GM19455 (cell line): ENCODE results near the gene MOGAT3.
"Not testable (repeated sequence)": the region's sequence is repeated elsewhere in the genome, so short reads cannot be mapped to it uniquely, and the experiment has no call there.

ENCODE experiments used
- ATAC-seq: cut with Tn5 transposase; IDR thresholded peaks from one replicate; pipeline ENCODE4 v1.9.1; 2021; ENCODE audit not compliant: unreplicated experiment

Gene MOGAT3

GRCh38 chr7:101205901-101206664 lies 5.2 kb upstream of the MOGAT3 start:
- ATAC-seq: no peak

GRCh38 chr7:101203740-101204738 lies 3.2 kb upstream of the MOGAT3 start:
- not testable (repeated sequence) for ATAC-seq

- ATAC-seq: no peak
These were observed 1.7 kb upstream of the MOGAT3 start for GRCh38 chr7:101202603-101202918.

- no peak for ATAC-seq
These were observed 1.1 kb upstream of the MOGAT3 start for GRCh38 chr7:101201695-101202602.

GRCh38 chr7:101200504-101200861 lies 353 bp downstream of the MOGAT3 start:
- no peak for ATAC-seq

- ATAC-seq: not testable (repeated sequence)
These were observed 1.3 kb downstream of the MOGAT3 start for GRCh38 chr7:101199522-101199921.

DNA sequence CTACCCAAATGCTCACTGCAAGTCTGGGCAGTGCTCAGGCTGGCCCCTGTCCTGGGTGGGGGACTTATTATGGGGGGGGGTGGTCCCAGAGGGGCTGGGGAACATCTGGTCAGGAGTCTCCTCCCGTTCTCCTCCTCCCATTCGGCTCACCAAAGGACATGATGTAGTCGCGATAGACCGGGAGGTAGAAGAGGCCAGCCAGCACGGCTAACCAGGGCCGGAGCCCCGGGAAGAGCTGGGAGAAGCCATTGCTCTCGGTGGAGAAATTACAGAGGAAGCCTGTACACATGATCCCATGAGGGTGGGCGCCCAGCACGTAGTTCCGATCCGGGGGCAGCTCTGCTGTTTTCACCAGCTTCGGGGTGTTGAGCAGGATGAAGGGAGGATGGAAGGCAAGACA lies 2.4 kb downstream of the MOGAT3 start:
- no peak for ATAC-seq

GRCh38 chr7:101197991-101198390 lies 2.8 kb downstream of the MOGAT3 start:
- no peak for ATAC-seq

DNA sequence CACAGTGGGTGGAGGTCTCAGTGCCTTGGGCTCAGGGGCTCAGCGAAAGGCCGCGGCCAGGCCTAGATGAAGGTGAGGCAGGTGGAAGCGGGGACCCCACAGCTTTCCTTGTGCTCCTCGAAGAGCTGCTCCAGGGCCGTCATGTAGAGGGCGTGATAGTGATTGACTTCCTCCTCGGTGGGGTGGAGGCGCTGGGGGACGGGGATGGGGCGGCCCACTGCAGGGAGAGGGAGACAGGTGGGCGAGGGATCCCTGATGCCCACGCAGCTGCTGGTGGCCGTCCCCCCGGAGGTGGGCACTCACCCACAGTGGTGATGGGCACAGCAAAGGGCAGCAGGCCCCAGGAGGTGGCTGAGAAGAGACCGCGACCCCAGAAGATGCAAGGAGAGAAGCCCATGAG lies 5.0 kb downstream of the MOGAT3 start:
- no peak for ATAC-seq

DNA sequence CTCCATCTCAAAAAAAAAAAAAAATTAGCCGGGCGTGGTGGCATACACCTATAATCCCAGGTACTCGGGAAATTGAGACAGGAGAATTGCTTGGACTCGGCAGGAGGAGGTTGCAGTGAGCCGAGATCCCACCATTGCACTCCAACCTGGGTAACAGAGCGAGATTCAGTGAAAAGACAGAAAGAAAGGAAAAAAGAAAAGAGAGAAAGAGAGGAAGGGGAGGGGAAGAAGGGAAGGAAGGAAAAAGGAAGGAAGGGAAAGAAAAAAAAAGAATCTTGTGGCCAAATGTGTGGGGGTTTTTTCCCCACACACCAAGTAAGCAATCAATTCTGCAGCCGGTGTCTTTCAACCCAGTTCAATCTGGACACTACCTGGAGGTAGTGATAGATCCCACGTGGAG lies 11.7 kb downstream of the MOGAT3 start:
- ATAC-seq: no peak

DNA sequence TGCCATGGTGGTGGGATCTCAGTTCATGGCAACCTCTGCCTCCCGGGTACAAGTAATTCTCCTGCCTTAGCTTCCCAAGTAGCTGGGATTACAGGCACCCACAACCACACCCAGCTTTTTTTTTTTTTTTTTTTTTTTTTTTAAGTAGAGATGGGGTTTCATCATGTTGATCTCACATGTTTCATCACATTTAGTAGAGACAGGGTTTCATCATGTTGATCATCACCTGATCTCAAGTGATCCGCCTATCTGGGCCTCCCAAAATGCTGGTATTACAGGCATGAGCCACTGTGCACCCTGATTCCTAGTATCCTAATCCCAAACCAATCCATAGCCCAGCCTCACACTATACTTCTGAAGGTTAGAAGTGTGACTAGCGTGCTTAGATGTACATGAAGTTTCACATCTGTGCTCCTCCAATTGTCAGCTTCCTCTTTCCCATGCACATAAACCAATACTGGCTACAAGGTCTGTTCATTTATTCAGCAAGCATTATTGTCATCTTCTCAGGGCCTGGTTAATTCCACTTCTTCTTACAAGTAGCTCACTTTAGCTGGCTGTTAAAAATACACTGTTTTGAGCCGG lies 13.9 kb downstream of the MOGAT3 start:
- ATAC-seq: no peak

DNA sequence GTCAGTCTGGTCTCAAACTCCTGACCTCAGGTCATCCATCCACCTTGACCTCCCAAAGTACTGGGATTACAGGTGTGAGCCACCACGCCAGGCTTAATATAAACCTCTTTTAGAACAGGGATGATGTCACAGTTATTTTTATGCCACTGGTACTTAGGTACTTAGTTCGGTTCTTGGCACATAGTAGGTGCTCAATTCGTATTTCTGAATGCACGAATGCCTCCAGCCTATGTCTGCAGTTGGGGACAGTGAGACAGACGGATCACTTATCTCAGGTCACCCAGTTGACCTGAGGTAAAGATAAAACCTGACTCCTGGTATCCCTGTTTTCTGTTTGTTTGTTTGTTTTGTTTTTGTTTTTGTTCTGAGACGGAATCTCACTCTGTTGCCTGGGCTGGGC lies 14.6 kb downstream of the MOGAT3 start:
- no peak for ATAC-seq

DNA sequence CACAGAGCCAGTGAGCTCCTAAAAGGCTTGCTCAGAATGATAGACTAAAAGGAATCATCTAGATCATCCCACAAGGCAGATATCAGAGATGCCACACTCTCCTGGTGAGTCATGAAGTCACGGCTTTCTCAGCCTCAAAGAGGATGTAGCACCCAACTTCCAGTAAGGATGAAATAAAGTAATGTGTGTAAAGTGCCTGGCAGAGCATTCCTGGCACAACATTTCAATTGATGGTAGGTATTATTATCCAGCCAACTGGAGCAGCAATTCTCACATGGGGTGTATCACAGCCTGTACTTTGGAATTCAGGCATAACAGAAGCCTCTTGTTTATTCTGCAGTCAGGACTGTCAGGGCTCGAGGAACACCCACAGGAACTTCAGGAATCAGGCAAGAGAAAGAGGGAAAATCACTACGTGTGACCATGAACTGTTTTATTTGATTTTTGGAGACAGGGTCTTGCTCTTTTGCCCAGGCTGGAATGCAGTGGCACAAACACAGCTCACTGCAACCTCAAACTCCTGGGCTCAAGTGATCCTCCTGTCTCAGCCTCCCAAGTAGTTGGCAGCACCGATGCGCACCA lies 15.5 kb downstream of the MOGAT3 start:
- no peak for ATAC-seq

GRCh38 chr7:101180130-101180755 lies 20.6 kb downstream of the MOGAT3 start, which contains the start of gene NAT16:
NAT16 (minus strand) TSS chr7:101180293; CDS start chr7:101174807, 5,486 bp downstream.
- ATAC-seq: no peak

DNA sequence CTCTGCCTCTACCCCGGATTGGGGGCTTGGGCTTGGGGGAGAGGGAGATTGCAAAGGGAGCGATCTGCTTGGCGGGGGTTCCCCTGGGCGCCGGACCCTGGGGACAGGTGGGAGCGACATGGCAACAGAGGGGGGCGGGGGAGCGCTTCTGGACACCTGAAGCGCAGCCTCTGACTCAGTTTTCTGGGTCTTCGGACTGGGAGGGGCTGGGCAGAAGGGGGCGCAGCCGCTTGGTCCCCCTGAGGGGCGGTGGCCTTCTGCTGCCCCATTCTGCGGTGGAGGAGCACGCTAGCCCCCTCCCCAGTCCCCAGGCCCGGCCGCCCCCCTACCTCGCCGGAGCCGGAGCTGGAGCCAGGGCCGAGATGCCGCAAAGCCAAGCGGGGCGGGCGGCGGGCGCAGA lies 21.1 kb downstream of the MOGAT3 start:
- no peak for ATAC-seq

GRCh38 chr7:101179117-101179516 lies 21.7 kb downstream of the MOGAT3 start:
- ATAC-seq: no peak

- no peak for ATAC-seq
These were observed 23.2 kb downstream of the MOGAT3 start for GRCh38 chr7:101177644-101178043.

DNA sequence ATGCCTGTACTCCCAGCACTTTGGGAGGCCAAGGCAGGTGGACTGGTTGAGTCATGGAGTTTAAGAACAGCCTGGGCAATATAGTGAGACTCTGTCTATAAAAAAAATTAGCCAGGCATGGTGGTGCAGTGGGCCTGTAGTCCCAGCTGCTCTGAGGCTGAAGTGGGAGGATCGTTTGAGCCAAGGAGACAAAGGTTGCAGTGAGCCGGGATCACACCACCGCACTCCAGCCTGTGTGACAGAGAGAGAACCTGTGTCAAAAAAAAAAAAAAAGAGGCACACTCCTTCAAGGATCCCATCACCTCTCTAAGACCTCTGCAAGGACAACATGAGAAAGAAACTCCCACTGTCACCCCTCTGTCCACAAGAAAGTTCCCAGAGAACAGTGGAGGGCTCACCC lies 25.2 kb downstream of the MOGAT3 start:
- no peak for ATAC-seq

DNA sequence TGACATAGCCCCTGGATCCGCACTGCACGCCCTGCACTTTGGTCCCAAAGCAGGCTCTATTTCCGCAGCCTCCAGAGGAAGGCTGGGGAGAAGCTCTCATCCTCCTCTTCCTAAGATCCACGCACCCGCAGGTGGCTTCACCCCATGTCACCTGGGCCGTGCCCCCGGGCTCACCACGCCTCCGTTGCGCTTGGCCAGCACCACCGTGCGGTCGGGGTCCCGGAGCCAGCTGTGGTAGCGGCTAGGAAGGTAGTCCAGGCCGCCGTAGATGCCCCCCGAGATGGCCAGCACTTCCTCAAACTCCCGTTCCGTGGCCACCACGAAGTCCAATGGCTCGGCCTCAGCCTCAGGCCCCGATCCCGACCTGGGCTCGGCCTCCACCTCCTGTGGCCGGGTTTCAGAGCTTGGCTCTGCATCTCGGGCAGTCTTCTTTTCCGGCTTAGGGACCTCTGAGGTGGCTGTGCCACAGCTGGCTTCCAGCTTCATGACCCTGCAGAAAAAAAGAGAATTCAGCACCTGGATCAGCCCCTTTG lies 26.4 kb downstream of the MOGAT3 start:
- no peak for ATAC-seq
